GM21529 (cell line): Measurements from ENCODE around the gene PCDHGB6.
"Not testable (repeated sequence)": the region's sequence is repeated elsewhere in the genome, so short reads cannot be mapped to it uniquely, and the experiment has no call there.

ENCODE experiments used
- ATAC-seq: cut with Tn5 transposase; IDR thresholded peaks from one replicate; pipeline ENCODE4 v1.9.1; 2021; ENCODE audit not compliant: unreplicated experiment

PCDHGB6 gene

GRCh38 chr5:141388661-141389060, 19.2 kb upstream of the PCDHGB6 start:
- ATAC-seq: no peak

GRCh38 chr5:141389153-141390042, 18.4 kb upstream of the PCDHGB6 start:
- no peak for ATAC-seq

DNA sequence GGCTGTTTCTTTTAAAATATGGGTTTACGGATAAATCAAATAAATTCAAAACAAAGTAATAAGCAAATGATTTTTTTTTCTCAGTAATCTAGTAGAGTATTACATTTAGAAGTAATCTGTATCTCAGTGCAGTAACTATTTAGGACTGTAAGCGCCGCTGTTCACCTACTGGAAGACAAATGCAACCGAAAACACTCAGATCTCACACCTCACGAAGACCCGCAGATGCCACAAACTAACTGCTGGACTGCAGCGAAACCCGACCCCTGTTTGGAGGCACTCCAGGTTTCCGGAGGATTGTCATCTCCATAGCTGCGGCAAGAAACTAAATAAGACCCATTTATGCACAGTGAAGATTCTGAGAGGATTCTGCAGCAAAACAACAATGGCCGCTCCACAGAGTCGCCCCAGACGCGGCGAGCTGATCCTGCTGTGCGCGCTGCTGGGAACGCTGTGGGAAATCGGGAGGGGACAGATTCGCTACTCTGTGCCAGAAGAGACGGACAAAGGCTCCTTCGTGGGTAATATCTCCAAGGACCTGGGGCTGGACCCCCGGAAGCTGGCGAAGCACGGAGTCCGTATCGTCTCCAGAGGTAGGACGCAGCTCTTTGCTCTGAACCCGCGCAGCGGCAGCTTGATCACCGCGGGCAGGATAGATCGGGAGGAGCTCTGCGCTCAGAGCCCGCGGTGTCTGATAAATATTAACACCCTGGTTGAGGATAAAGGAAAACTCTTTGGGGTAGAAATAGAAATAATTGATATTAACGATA, 15.2 kb upstream of the PCDHGB6 start, which contains the start of gene PCDHGA8:
TSS of gene PCDHGA8 (plus strand) at position 205 of the 770 bp plus-strand sequence. CDS start at position 386, 181 bp downstream.
- no peak for ATAC-seq

DNA sequence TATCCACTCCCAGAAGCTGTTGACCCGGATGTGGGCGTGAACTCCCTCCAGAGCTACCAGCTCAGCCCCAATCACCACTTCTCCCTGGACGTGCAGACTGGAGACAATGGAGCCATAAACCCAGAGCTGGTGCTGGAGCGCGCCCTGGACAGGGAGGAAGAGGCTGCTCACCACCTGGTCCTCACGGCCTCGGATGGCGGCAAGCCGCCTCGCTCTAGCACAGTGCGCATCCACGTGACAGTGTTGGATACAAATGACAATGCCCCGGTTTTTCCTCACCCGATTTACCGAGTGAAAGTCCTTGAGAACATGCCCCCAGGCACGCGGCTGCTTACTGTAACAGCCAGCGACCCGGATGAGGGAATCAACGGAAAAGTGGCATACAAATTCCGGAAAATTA, 14.6 kb upstream of the PCDHGB6 start:
- ATAC-seq: no peak

DNA sequence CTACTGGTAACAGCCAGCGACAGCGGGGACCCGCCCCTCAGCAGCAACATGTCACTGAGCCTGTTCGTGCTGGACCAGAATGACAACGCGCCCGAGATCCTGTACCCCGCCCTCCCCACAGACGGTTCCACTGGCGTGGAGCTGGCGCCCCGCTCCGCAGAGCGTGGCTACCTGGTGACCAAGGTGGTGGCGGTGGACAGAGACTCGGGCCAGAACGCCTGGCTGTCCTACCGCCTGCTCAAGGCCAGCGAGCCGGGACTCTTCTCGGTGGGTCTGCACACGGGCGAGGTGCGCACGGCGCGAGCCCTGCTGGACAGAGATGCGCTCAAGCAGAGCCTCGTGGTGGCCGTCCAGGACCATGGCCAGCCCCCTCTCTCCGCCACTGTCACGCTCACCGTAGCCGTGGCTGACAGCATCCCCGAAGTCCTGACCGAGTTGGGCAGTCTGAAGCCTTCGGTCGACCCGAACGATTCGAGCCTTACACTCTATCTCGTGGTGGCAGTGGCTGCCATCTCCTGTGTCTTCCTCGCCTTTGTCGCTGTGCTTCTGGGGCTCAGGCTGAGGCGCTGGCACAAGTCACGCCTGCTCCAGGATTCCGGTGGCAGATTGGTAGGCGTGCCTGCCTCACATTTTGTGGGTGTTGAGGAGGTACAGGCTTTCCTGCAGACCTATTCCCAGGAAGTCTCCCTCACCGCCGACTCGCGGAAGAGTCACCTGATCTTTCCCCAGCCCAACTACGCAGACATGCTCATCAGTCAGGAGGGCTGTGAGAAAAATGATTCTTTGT, 13.2 kb upstream of the PCDHGB6 start:
- not testable (repeated sequence) for ATAC-seq

GRCh38 chr5:141397756-141398551, 9.9 kb upstream of the PCDHGB6 start, which contains the start of gene PCDHGB5:
TSS of gene PCDHGB5 (plus strand) at chr5:141397947. CDS start at chr5:141398128, 181 bp downstream.
- peak; percentile 94 for ATAC-seq

DNA sequence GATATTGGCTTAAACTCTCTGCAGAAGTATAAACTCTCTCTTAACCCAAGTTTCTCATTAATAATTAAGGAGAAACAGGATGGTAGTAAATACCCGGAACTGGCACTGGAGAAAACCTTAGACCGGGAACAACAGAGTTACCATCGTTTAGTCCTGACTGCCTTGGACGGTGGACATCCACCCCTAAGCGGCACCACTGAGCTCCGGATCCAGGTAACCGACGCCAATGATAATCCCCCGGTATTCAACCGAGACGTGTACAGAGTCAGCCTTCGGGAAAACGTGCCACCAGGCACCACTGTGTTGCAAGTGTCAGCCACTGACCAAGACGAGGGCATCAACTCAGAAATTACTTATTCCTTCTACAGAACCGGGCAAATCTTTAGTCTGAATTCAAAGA, 9.2 kb upstream of the PCDHGB6 start:
- ATAC-seq: no peak

DNA sequence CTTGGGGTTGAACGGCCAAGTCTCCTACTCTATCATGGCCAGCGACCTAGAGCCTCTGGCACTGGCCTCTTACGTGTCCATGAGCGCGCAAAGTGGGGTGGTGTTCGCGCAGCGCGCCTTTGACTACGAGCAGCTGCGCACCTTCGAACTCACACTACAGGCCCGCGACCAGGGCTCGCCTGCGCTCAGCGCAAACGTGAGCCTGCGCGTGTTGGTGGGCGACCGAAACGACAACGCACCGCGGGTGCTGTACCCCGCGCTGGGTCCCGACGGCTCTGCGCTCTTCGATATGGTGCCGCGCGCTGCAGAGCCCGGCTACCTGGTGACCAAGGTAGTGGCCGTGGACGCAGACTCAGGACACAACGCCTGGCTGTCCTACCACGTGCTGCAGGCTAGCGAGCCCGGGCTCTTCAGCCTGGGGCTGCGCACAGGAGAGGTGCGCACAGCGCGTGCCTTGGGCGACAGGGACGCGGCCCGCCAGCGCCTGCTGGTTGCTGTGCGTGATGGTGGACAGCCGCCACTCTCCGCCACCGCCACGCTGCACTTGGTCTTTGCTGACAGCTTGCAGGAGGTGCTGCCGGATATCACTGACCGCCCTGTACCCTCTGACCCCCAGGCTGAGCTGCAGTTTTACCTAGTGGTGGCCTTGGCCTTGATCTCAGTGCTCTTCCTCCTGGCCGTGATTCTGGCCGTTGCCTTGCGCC, 8.1 kb upstream of the PCDHGB6 start:
- no peak for ATAC-seq

DNA sequence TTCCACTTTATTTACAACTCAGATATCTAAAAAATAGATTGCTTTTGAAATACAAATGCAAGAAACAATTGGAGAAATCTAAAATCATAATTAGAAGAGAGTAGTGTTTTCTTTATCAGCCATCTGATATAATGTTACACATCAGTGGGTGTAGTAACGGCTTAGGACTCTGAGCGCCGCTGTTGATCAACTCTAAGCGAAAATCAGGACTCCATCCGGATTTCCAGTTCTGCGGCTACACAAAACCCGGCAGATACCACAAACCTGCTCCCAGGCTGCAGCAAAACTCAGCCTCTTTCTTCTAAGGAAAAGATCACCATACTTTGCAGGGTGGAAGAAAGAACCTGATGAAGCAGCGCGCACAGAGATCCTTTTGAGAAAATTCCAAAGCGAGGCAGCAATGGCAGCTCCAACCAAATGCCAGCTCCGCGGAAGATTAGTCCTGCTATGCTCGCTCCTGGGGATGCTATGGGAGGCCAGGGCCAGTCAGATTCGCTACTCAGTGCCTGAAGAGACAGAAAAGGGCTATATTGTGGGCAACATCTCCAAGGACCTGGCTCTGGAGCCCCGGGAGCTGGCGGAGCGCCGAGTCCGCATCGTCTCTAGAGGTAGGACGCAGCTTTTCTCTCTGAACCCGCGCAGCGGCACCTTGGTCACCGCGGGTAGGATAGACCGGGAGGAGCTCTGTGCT, 5.1 kb upstream of the PCDHGB6 start, which contains the start of gene PCDHGA9:
TSS of gene PCDHGA9 (plus strand) at position 226 of the 691 bp plus-strand sequence. CDS start at position 401, 175 bp downstream.
- ATAC-seq: no peak

- no peak for ATAC-seq
Observed at GRCh38 chr5:141403387-141403786, 4.4 kb upstream of the PCDHGB6 start.

DNA sequence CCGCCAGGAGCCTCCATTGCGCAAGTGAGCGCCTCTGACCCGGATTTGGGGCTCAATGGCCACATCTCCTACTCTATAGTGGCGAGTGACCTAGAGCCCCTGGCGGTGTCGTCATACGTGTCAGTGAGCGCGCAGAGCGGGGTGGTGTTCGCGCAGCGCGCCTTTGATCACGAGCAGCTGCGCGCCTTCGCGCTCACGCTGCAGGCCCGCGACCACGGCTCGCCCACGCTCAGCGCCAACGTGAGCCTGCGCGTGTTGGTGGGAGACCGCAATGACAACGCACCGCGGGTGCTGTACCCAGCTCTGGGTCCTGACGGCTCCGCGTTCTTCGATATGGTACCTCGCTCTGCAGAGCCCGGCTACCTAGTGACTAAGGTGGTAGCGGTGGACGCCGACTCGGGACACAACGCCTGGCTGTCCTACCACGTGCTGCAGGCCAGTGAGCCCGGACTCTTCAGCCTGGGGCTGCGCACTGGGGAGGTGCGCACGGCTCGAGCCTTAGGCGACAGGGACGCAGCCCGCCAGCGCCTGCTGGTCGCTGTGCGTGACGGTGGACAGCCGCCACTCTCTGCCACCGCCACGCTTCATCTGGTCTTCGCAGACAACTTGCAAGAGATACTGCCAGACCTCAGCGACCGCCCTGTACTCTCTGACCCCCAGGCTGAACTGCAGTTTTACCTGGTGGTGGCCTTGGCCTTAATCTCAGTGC, 1.9 kb downstream of the PCDHGB6 start:
- ATAC-seq: no peak

DNA sequence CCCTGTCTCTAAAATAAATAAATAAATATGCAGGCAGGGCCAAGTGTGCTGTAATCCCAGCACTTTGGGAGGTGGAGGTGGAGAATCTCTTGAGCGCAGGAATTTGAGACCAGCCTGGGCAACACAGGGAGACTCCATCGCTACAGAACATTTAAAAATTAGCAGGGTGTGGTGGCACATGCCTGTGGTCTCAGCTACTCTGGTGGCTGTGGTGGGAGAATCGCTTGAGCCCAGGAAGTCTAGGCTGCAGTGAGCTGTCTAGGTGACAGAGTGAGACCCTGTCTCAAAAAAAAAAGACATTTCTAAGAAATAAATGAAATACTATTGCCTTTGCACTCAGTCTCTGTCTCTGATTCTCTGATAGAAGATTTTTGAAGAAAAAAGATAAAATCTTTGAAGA, 3.8 kb downstream of the PCDHGB6 start:
- ATAC-seq: no peak

DNA sequence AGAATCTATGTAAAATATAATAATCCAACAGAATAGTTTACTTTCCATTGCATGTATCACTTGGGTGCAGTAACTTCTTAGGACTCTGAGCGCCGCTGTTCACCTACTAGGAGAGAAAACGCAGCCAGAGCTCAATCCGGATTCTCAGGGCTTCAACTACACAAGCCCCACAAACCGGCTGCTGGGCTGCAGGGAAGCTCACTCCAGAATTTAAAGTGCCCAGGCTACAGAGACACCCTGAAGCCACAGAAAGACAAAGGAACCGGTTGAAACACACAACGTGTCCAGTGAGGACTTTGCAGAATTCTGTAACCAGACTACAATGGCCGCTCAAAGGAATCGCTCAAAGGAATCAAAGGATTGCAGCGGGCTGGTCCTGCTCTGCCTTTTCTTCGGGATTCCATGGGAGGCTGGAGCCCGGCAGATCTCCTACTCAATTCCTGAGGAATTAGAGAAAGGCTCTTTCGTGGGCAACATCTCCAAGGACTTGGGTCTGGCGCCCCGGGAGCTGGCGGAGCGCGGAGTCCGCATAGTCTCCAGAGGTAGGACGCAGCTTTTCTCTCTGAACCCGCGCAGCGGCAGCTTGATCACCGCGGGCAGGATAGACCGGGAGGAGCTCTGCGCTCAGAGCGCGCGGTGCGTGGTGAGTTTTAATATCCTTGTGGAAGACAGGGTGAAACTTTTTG, 5.2 kb downstream of the PCDHGB6 start, which contains the start of gene PCDHGA10:
TSS of gene PCDHGA10 (plus strand) at position 134 of the 686 bp plus-strand sequence. CDS start at position 323, 189 bp downstream.
- ATAC-seq: peak; percentile 68

DNA sequence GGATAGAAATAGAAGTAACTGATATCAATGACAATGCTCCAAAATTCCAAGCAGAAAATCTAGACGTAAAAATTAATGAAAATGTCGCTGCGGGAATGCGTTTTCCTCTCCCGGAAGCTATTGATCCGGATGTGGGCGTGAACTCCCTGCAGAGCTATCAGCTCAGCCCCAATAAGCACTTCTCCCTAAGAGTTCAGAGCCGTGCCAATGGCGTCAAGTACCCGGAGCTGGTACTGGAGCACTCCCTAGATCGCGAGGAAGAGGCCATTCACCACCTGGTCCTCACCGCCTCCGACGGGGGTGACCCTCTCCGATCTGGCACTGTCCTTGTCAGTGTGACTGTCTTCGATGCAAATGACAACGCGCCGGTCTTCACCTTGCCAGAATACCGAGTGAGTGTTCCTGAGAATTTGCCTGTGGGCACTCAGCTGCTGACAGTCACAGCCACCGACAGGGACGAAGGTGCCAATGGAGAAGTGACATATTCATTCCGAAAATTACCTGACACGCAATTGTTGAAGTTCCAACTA, 5.8 kb downstream of the PCDHGB6 start:
- ATAC-seq: no peak

GRCh38 chr5:141414548-141415274, 6.9 kb downstream of the PCDHGB6 start:
- ATAC-seq: not testable (repeated sequence)

- not testable (repeated sequence) for ATAC-seq
Observed at GRCh38 chr5:141415275-141415618, 7.4 kb downstream of the PCDHGB6 start.
